GM21390 (cell line): ENCODE results near the gene DMRTC2.

Source experiments
- ATAC-seq: cut with Tn5 transposase; IDR thresholded peaks from one replicate; pipeline ENCODE4 v1.9.1; 2021; ENCODE audit not compliant: unreplicated experiment

The DMRTC2 gene

GRCh38 chr19:41845051-41845590, 279 bp downstream of the DMRTC2 start:
- ATAC-seq, result no peak

GRCh38 chr19:41847351-41848105, 2.7 kb downstream of the DMRTC2 start:
- no peak for ATAC-seq

DNA sequence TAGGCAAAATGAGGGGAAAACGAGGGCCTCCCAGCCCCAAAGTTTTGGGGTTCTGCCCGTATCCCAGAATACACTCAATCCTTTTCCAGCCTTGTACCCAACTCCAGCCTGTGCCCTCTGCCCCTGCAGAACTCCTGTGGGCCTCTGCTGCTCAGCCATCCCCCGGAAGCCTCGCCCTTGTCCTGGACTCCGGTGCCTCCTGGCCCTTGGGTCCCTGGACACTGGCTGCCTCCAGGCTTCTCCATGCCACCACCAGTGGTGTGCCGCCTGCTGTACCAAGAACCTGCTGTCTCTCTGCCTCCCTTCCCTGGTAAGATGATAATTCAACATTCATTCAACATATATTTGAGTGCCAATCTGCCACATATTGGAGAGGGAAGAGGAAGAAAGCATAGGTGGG, 3.8 kb downstream of the DMRTC2 start:
- no peak for ATAC-seq

DNA sequence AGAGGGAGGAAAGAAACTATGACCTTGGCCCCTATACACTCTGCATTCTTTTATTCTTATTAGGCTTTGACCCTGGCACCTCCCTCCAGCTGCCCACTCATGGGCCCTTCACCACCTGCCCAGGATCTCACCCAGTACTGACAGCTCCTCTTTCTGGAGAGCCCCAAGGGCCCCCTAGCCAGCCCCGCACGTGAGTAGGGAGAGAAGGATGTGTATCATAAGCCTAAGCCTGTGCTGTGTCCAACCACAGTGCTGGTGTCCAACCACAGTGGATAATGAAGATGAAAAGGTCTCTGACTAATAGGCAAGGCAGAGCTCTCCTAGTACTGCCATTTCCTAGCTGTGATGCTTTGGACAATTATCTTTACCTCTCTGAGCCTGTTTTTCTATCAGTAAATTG, 4.2 kb downstream of the DMRTC2 start:
- ATAC-seq, result no peak

- no peak for ATAC-seq
These were observed 5.5 kb downstream of the DMRTC2 start for GRCh38 chr19:41850381-41850780.

- no peak for ATAC-seq
These were observed 6.6 kb downstream of the DMRTC2 start for GRCh38 chr19:41851456-41851855.

DNA sequence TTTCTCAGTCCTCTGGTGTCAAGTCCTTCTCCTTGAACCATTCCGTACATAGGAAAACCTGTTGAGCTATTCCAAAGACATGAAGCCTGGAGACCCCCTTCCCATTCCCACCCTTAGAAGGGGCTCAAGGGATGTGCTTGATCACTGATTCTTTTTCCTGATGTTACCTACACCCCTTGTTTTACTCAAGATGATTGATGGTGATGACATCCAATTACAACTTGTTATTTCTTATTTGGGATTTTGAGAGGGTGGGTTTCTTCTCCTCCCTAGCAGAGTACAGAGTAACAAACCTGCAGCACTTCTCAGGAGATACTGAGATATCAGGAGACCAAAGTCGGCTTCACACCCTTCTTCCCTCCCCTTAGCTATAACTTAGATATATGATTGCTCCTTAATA, 8.5 kb downstream of the DMRTC2 start:
- no peak for ATAC-seq

GRCh38 chr19:41853768-41854167, 8.9 kb downstream of the DMRTC2 start:
- ATAC-seq, result no peak

- ATAC-seq, result no peak
These were observed 14.4 kb downstream of the DMRTC2 start for GRCh38 chr19:41859213-41859617.

- ATAC-seq, result peak; percentile 71
These were observed 15.0 kb downstream of the DMRTC2 start, which contains the start of gene RPS19 for GRCh38 chr19:41859618-41860418. TSS of gene RPS19 (plus strand) at chr19:41860255. CDS start at chr19:41860775, 520 bp downstream.

- no peak for ATAC-seq
These were observed 15.7 kb downstream of the DMRTC2 start for GRCh38 chr19:41860419-41861115.

- ATAC-seq, result no peak
These were observed 16.4 kb downstream of the DMRTC2 start for GRCh38 chr19:41861116-41861768.

- ATAC-seq, result no peak
These were observed 17.0 kb downstream of the DMRTC2 start for GRCh38 chr19:41861846-41862245.

DNA sequence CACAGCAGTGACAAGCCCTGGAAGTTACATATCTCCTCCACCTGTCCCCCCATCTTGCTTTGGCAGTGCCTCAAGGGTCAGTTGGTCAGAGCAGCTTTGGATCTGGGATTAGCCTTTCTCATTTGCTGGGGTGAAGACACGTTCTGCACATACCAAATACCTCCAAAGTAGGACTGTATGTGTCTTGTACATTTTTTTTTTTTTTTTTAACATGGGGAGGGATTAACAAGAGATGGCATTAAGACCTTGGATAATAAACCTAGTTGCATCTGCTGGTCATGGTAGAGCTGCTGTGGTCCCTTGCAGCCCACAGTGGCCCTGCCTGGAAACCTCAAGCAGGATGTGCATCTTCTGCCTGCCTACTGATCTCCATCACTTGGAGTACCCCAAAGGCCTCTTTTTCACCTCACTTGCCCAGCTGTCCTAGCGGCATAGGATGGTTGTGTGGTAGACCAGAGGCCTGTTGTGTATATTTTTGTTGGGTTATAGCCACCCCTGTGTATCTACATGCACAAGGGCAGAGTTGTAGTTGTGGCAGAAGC, 17.7 kb downstream of the DMRTC2 start:
- ATAC-seq, result no peak

DNA sequence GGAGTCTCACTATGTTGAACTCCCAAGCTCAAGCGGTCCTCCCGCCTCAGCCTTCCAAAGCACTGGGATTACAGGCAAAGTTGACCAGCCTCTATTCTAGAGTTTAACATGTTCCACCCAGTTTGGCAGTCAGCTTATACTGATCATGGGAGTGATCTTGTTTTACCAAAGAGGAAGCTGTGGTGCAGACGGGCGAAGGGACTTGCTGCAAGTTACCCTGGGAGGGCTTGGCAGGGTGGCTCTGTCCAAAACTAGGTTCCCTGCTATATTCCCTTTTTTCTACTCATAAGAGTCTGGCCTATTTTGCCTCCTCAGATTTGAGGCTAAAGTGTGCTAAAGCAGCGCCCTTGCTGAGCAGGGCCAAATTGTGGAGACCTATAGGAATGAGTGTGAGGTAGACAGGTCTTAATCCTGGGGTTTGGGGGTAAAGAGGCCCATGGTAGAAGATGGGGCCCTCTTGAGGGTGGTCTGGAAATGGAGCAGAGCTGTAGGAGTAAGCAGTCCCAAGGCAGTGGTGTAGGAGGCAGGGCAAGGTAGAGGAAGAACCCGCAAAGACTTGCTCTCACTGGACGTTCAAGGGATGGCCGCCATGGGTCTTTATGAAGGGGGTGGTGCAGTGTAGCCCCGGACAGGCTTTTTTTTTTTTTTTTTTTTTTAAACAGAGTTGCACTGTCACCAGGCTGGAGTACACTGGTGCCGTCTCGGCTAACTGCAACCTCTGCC, 18.5 kb downstream of the DMRTC2 start:
- no peak for ATAC-seq

DNA sequence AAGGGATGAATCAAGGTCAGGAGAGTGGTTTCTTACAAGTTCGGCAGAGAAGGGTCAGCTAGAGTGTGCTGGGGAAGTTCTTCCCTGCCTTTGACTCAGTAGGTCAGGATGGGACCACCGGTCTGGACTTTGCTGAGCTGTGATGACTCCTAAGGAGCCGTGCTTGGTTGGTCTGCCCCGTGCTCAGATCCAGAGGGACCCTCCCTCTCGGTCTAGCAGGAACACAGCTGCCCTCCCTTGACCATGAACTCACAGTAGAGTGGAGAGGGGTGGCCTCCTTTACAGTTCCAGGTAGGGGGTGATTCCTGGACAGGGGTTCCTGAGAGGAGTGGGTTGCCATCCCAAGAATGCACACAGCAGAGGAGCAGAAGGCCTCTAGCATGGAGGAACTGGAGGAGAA, 19.5 kb downstream of the DMRTC2 start:
- no peak for ATAC-seq

DNA sequence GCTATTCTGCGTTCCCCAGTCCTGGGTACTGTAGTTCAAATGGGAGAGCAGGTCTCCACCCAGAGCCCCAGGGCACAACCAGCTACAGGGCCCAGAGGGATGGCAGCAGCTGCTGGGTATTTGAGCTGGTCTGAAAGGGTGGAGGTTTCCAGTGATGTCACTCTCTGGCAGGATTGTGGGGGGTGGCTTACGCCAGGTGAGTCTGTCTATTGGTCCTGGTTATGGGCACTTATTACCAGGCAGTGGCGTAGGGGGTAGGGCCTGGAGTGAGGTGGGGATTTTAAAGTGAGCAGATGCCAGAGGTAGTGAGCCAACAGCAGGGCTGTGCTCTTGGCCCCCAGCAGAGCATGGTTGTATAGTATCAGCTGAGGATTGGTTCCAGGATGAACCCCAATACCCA, 21.4 kb downstream of the DMRTC2 start:
- ATAC-seq, result no peak

- ATAC-seq, result no peak
These were observed 23.5 kb downstream of the DMRTC2 start for GRCh38 chr19:41868120-41868988.

DNA sequence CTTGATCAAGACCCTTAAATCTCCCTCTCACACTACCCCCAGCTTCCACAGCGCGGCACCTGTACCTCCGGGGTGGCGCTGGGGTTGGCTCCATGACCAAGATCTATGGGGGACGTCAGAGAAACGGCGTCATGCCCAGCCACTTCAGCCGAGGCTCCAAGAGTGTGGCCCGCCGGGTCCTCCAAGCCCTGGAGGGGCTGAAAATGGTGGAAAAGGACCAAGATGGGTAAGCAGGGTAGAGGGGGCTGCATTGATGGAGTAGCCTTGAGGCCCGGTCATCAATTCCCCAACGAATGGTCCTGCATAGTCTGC, 24.1 kb downstream of the DMRTC2 start:
- no peak for ATAC-seq
